ENCODE measurements around the gene TTLL6.
A peak's percentile ranks its signal among the peaks of the same experiment; 100 is the strongest.

DNA sequence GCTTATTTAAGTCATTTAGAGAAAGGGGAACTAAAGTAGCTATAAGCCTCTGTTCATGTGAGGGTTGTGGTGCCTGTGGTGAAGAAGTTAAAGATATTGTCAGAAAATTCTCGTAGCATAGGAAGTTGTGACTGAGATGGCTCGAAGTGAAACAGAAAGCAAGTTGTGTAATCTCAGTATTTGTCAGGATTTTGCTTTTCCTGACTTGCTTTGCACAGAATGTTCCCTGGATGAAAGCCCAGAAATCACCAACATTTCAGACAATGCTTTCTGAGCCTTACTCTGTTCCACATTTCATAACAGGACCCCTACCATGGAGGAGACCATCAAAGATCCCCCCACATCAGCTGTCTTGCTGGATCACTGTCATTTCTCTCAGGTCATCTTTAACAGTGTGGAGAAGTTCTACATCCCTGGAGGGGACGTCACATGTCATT is 24.4 kb upstream of the TTLL6 start:
- TF ChIP-seq, protein P1, sequence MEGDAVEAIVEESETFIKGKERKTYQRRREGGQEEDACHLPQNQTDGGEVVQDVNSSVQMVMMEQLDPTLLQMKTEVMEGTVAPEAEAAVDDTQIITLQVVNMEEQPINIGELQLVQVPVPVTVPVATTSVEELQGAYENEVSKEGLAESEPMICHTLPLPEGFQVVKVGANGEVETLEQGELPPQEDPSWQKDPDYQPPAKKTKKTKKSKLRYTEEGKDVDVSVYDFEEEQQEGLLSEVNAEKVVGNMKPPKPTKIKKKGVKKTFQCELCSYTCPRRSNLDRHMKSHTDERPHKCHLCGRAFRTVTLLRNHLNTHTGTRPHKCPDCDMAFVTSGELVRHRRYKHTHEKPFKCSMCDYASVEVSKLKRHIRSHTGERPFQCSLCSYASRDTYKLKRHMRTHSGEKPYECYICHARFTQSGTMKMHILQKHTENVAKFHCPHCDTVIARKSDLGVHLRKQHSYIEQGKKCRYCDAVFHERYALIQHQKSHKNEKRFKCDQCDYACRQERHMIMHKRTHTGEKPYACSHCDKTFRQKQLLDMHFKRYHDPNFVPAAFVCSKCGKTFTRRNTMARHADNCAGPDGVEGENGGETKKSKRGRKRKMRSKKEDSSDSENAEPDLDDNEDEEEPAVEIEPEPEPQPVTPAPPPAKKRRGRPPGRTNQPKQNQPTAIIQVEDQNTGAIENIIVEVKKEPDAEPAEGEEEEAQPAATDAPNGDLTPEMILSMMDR (IDR thresholded peaks at IDR 0.05) = no peak
- TF ChIP-seq POLR2A (IDR thresholded peaks at IDR 0.05; ENCODE audit: low read depth) = no peak
- peak; percentile 88 for TF ChIP-seq POLR2AphosphoS5 (IDR thresholded peaks at IDR 0.05)
- peak; percentile 66 for TF ChIP-seq EP300 (IDR thresholded peaks at IDR 0.05)

All from esophagus muscularis mucosa (tissue), 4 donors.